NCI-H748 (cell line): ENCODE data around the gene IMMP2L.
A peak's percentile ranks its signal among the peaks of the same experiment; 100 is the strongest.

Experiments used
- DNase-seq: peaks from one replicate; lab custom pipeline; 2025; ENCODE audit not compliant: unreplicated experiment; lab: John Stamatoyannopoulos, UW

IMMP2L gene

GRCh38 chr7:111560773-111561653, 1.3 kb downstream of the IMMP2L start:
- no peak for DNase-seq

DNA sequence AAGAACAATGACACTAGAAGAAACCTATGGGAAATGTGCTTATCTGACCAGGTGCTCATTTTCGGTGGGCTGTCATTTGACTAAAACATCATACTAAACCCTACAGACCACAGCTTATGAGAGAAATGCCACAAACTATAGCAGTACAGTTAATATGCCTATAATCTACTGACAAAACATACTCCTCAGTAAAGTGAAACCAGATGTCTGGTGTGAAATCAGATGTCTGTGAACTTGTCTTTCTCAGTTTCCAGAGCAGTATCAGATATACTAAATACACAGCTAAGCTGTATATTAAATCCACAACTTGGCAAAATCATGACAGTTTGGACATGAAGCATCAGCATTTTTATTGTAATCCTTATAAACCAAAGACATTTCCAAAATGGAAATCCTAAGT, 3.3 kb downstream of the IMMP2L start:
- DNase-seq: no peak

- no peak for DNase-seq
Measured at GRCh38 chr7:111556977-111557376, 5.3 kb downstream of the IMMP2L start.

DNA sequence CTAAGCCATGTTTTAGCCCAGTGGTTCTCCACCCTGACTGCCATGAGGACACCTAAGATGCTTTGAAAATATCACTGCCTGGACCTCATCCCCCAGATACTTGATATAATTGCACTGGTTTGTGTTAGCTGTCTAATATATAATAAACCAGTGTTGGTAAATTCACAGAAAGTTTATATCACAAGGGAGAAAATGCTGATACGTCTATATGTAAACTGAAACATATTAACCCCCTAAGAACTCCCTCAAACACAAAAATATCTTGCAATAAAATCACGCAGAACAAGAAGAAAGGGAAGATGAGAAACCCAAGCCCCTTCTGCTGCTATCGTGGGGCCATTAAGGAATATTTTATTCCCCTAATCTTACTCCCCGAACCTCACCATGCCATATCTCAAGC, 8.2 kb downstream of the IMMP2L start:
- DNase-seq: no peak

- no peak for DNase-seq
Measured at GRCh38 chr7:111541067-111541466, 21.2 kb downstream of the IMMP2L start.

DNA sequence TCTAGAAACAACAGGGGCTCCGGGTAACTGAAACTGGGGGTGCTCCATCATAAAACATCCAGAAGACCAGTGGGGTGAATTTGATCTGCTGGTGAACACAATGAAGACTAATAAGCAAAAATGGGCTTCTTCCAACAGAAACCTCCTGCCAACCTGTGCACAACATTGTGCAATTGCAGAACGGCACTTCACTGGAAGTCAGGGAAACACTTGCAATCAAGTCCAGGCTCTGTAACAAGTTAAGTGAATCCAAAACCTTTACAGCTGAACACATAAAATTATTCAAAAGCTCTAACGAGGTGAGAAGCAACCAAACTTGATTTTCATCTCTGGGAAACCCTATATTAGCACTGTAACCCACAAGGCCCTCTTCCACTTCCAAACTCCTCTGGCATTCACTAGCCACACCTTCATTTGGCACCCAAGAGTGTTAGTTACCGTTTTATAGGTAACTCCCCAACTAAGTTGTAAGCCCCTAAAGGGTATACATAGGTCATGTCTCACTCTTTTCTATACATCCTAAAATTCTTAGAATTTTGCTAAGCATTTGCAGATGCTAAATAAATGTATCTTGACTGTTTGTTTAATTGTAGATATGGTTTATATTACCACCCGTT, 22.0 kb downstream of the IMMP2L start:
- DNase-seq: no peak

DNA sequence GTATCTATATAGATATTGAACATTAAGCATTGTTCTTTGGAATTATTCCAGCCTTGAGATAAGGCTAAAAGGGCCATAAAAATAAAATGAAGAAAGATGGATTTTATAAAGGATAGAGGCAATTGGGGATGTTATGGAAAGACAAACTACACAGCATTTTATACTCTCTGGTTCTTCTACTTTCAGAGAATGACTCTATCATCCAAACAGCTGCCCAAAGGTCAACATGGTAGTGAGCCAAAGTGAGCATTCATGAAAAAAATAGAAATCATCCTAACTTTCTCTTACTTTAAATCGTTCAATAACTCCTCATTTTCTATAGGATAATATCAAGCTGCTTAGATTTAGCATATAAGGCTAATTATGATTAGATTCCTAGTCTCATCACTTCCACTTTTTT, 25.2 kb downstream of the IMMP2L start:
- no peak for DNase-seq

DNA sequence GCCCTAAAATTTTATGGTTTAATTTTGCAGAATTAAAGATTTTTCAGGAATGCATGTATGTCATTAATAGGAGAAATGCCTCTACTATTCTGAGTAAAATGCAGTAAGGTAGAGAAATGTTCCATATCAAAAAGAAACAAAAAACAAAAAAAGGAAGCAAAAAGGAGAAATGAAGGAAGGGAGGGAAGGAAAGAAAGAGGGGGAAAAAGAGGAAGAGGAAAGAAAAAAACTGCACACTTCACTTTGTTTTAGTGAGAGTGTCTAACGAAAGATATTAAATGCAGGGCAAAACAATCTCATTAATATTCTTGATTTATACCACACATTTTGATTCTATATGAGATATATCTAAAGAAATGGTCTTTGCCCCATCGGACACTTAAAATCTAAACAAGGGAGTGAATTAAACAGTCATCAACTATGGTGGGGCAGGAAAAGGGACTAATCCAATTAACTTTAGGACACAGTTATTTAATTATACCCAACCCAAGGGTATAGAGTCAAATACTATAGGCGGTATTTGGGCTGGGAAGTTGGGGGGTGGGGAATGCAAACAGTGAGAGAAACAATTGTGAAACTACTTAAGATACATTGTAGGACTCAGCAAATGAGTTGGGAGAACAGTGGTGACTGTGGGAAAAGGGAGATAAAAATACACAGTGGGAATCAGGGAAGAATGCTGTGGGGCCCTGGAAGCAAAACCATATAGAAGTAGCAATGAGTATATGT, 27.0 kb downstream of the IMMP2L start:
- no peak for DNase-seq

GRCh38 chr7:111532625-111533024, 29.7 kb downstream of the IMMP2L start:
- DNase-seq: peak; percentile 37

DNA sequence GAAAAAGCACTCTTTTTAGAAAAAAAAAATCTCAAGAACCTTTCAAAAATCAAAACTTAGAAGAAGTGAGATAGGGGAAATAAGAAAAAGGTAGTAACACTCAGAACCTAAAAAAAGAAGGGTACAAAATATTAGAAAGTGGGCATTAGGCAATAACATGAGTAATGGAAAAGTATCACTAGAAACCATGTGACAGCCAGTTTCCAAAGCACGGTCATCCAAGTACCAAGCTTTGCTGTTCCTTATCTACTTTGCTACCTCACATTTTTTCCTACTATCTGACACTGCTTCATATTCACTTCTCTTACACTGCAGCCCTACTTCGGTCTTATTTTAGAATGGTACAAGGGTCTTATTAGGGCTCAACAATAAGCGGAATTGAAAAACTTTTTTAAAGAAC, 30.3 kb downstream of the IMMP2L start:
- no peak for DNase-seq

DNA sequence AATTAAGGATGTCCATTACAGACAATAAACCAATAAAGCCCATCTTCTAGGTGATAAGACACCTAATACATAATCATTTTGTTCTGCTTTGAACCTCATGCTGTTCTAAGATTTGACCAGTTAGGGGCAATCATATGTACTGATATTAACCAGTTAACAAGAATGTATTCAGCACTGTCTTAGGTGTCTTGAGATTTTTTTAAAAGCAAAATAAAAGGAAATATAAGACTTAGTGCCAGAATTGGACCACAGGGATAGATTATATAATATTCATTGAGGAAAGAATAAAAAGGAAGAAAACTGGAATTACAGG, 32.0 kb downstream of the IMMP2L start:
- no peak for DNase-seq

- no peak for DNase-seq
Measured at GRCh38 chr7:111529507-111530355, 32.6 kb downstream of the IMMP2L start.

- DNase-seq: no peak
Measured at GRCh38 chr7:111528331-111528730, 34.0 kb downstream of the IMMP2L start.

- DNase-seq: no peak
Measured at GRCh38 chr7:111527545-111527944, 34.7 kb downstream of the IMMP2L start.

- DNase-seq: no peak
Measured at GRCh38 chr7:111525100-111525499, 37.2 kb downstream of the IMMP2L start.

DNA sequence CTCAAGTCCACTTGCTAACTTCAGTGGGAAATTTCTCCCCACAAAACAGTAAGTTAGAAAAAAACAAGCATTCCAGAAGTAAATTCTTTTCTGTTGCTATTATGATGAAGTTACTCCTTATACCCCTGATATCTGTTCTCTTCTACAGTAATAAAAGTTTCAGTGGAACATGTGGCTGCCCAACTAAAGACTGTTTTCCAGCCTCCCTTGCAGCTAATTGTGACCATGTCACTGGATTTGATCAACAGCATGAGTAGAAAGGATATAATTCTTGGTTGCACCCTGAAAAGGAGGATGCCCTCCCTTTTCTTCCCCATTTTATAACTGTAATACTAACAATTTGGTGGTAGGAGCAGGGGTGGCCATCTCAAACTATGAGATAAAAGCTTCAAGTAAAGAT, 40.6 kb downstream of the IMMP2L start:
- no peak for DNase-seq

- no peak for DNase-seq
Measured at GRCh38 chr7:111518264-111518663, 44.0 kb downstream of the IMMP2L start.

GRCh38 chr7:111517549-111517951, 44.7 kb downstream of the IMMP2L start:
- DNase-seq: no peak

DNA sequence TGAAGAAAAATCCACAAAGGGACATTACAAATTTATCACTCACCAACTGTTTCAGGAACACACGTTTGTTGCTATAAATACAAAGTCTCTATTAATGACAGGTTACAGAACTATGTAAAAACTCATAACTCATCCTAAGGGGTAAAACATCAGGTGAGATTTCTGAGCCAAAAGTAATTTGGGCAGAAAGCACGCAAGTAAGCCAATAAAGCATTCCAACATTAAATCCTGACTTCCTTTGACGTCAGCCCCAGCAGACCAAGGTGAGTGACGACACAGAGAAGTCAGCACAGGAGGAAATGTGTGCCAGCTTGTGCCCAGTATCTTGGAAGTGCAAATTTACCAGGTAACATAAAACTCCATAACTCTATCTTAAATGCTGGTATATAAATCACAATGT, 45.7 kb downstream of the IMMP2L start:
- no peak for DNase-seq

- no peak for DNase-seq
Measured at GRCh38 chr7:111513566-111513965, 48.7 kb downstream of the IMMP2L start.

DNA sequence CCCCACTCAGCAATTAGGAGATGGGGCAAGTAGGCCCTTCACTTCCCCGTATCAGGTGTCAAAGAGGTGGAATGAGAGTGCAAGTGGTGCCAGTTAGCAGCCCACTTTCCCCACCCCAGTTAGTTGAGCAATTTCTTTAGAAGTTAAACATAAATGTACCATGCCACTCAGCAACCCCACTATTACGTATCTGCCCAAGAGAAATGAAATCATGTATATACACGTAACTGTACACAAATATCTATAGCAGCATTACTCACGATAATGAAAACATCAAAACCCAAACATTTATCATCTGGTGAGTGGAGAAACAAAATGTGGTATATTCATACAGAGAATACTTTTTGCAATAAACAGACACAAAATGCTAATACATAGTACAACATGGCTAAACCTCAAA, 50.4 kb downstream of the IMMP2L start:
- no peak for DNase-seq
